OCI-LY3 (cell line): ENCODE measurements around the gene TGOLN2.

Experiments
- H2AFZ ChIP-seq: fragments of 200-600, 300-600 bp; shearing (Covaris generic); 2 replicates; pipeline ENCODE4 v1.6.0; 2014; ENCODE audit warnings: antibody characterized with exemption, low read depth, low read length
- H3K27ac ChIP-seq: fragments of 200-600, 300-600 bp; sonication (generic); 2 replicates; pipeline ENCODE4 v1.5.1; 2014; ENCODE audit warnings: mild to moderate bottlenecking, low read length, moderate library complexity, mixed read lengths
- H3K27me3 ChIP-seq: fragments of 200-600, 300-600 bp; sonication (generic); 2 replicates; pipeline ENCODE4 v1.6.1; 2014; ENCODE audit warnings: low read depth, low read length, mixed read lengths
- H3K36me3 ChIP-seq: fragments of 200-600, 300-600 bp; sonication (generic); replicated peaks from 2 replicates; pipeline ENCODE3; 2014; ENCODE audit warnings: low read depth, low read length, mixed read lengths
- H3K4me1 ChIP-seq: fragments of 300-600, 200-600 bp; sonication (generic); 2 replicates; pipeline ENCODE4 v1.6.1; 2014; ENCODE audit warnings: low read length, mixed read lengths
- H3K4me2 ChIP-seq: fragments of 200-600, 300-600 bp; sonication (generic); 2 replicates; pipeline ENCODE4 v1.6.1; 2014; ENCODE audit warnings: low read length, mixed read lengths
- H3K4me3 ChIP-seq: fragments of 300-600, 200-600 bp; sonication (generic); 2 replicates; pipeline ENCODE4 v1.5.1; 2014; ENCODE audit warnings: antibody characterized with exemption, mild to moderate bottlenecking, low read length, moderate library complexity
- H3K79me2 ChIP-seq: fragments of 300-600, 200-600 bp; shearing (Covaris generic); 2 replicates; pipeline ENCODE4 v1.6.1; 2014; ENCODE audit warnings: mild to moderate bottlenecking, low read length, mixed read lengths
- H3K9ac ChIP-seq: fragments of 300-600, 200-600 bp; shearing (Covaris generic); 2 replicates; pipeline ENCODE4 v1.6.0; 2014; ENCODE audit warnings: mild to moderate bottlenecking, low read length, moderate library complexity
- H3K9me3 ChIP-seq: fragments of 200-600, 300-600 bp; shearing (Covaris generic); 2 replicates; pipeline ENCODE4 v1.6.1; 2014; ENCODE audit warnings: low read length, mixed read lengths; ENCODE audit not compliant: insufficient read depth
- H4K20me1 ChIP-seq: fragments of 200-600, 300-600 bp; sonication (generic); 2 replicates; pipeline ENCODE4 v1.6.1; 2016; ENCODE audit warnings: low read length, mixed read lengths; ENCODE audit not compliant: insufficient read depth
- CTCF ChIP-seq: fragments of 200-600, 300-600 bp; sonication (generic); IDR thresholded peaks from 2 replicates; pipeline ENCODE4 v1.5.1; 2014; ENCODE audit warnings: antibody characterized with exemption, low read length, low read depth
- EZH2phosphoT487 ChIP-seq: fragments of 200-600 bp; shearing (Covaris generic); IDR thresholded peaks from 2 replicates; pipeline ENCODE4 v1.6.1; 2018; ENCODE audit warnings: antibody characterized with exemption, mixed run types, low read depth

The TGOLN2 gene

GRCh38 chr2:85288244-85288725 lies 39.5 kb downstream of the TGOLN2 start:
- Histone ChIP-seq H4K20me1 (no peaks in the 10 kb centered on the region), H3K4me1 (peaks cover 18% of the 10 kb centered on the region), H3K27me3 (no peaks in the 10 kb centered on the region), H3K36me3 (no peaks in the 10 kb centered on the region), H2AFZ (no peak overlapping the region), H3K4me3 (no peak overlapping the region), H3K9me3 (no peaks in the 10 kb centered on the region), H3K79me2 (no peaks in the 10 kb centered on the region), H3K9ac (no peak overlapping the region), H3K4me2 (no peak overlapping the region), H3K27ac (no peak overlapping the region)
- TF ChIP-seq EZH2phosphoT487, result no peak
- no peak for TF ChIP-seq CTCF

- H3K9ac ChIP-seq, result no peak overlapping the region
- H2AFZ ChIP-seq, result no peak overlapping the region
- no peaks in the 10 kb centered on the region for H3K79me2 ChIP-seq
- H4K20me1 ChIP-seq, result no peaks in the 10 kb centered on the region
- H3K4me1 ChIP-seq, result peaks cover 18% of the 10 kb centered on the region
- no peaks in the 10 kb centered on the region for H3K9me3 ChIP-seq
- H3K4me2 ChIP-seq, result no peak overlapping the region
- no peak overlapping the region for H3K27ac ChIP-seq
- no peaks in the 10 kb centered on the region for H3K27me3 ChIP-seq
- H3K4me3 ChIP-seq, result no peak overlapping the region
- H3K36me3 ChIP-seq, result no peaks in the 10 kb centered on the region
- TF ChIP-seq EZH2phosphoT487 (no peak), CTCF (no peak)
These were observed 40.1 kb downstream of the TGOLN2 start for GRCh38 chr2:85287721-85288120.

- Histone ChIP-seq H3K9me3 (no peaks in the 10 kb centered on the region), H3K36me3 (no peaks in the 10 kb centered on the region), H4K20me1 (no peaks in the 10 kb centered on the region), H2AFZ (peak overlapping the region; percentile 47), H3K27me3 (no peaks in the 10 kb centered on the region), H3K4me1 (peaks cover 18% of the 10 kb centered on the region), H3K27ac (no peak overlapping the region), H3K4me3 (no peak overlapping the region), H3K79me2 (no peaks in the 10 kb centered on the region), H3K9ac (no peak overlapping the region), H3K4me2 (no peak overlapping the region)
- no peak for TF ChIP-seq EZH2phosphoT487
- no peak for TF ChIP-seq CTCF
These were observed 40.9 kb downstream of the TGOLN2 start for GRCh38 chr2:85286918-85287317.

GRCh38 chr2:85283641-85284040 lies 44.1 kb downstream of the TGOLN2 start:
- no peak overlapping the region for H2AFZ ChIP-seq
- no peaks in the 10 kb centered on the region for H3K79me2 ChIP-seq
- H3K9me3 ChIP-seq, result no peaks in the 10 kb centered on the region
- no peaks in the 10 kb centered on the region for H3K27me3 ChIP-seq
- no peak overlapping the region for H3K4me3 ChIP-seq
- TF ChIP-seq CTCF (no peak), EZH2phosphoT487 (no peak)
- H3K4me2 ChIP-seq, result no peak overlapping the region
- peaks cover 4% of the 10 kb centered on the region; the same call in 1 of the 2 replicates for H3K4me1 ChIP-seq
- no peak overlapping the region for H3K27ac ChIP-seq
- H3K9ac ChIP-seq, result no peak overlapping the region
- no peaks in the 10 kb centered on the region for H3K36me3 ChIP-seq
- no peaks in the 10 kb centered on the region for H4K20me1 ChIP-seq
